Panc1 (cell line): ENCODE results near the gene ABCD3. TPM values are rescaled to one million over a fixed set of nuclear protein-coding genes. Genes with fewer than 3 reads are reported as not detected.

Experiments
- ATAC-seq: fragments of 200-7000 bp; cut with Tn5 transposase; 2 replicates; pipeline ENCODE4 v1.9.1; 2020; ENCODE audit warnings: mild to moderate bottlenecking, moderate library complexity
- BruUV-seq: library from RNA; stranded (reverse); fragments of 400-500 nt; replicated peaks from 2 replicates; lab custom pipeline; 2021; lab: Mats Ljungman, UMichigan
- CTCF ChIA-PET: fragments of 300-600 bp; sonication (Branson Sonifier 250); formaldehyde crosslinking; loops from one replicate; lab custom pipeline; 2022; ENCODE audit warnings: antibody characterized with exemption; lab: Charles Lee
- POLR2A ChIA-PET: fragments of 300-600 bp; sonication (Branson Sonifier 250); formaldehyde crosslinking; loops from one replicate; lab custom pipeline; 2022; ENCODE audit warnings: antibody characterized with exemption; lab: Charles Lee
- DNase-seq: peaks from one replicate; pipeline ENCODE4 v3.0.0-alpha.2; 2010; ENCODE audit warnings: low read depth, low spot score
- H3K27ac ChIP-seq: 2 replicates; pipeline ENCODE4 v1.5.1; 2011; ENCODE audit warnings: mild to moderate bottlenecking, low read length, inconsistent platforms
- H3K27me3 ChIP-seq: fragments of 200-500 bp; sonication (Bioruptor generic); 2 replicates; pipeline ENCODE4 v1.6.0; 2014; ENCODE audit warnings: low read length, inconsistent platforms; ENCODE audit not compliant: control insufficient read depth, insufficient read depth
- H3K36me3 ChIP-seq: fragments of 200-500 bp; sonication (Bioruptor generic); 2 replicates; pipeline ENCODE4 v1.5.1; 2014; ENCODE audit warnings: inconsistent platforms, mild to moderate bottlenecking, low read length, moderate library complexity; ENCODE audit not compliant: control insufficient read depth, insufficient read depth
- H3K4me1 ChIP-seq: 2 replicates; pipeline ENCODE4 v1.5.1; 2011; ENCODE audit warnings: inconsistent platforms, mild to moderate bottlenecking, low read length, moderate library complexity; ENCODE audit not compliant: control insufficient read depth, insufficient read depth
- H3K4me3 ChIP-seq, 2 experiments: 2 replicates each; pipeline ENCODE4 v1.5.1; 2011 to 2012; ENCODE audit warnings: low read depth in 2 of 2, low read length in 2 of 2, mild to moderate bottlenecking in 2 of 2, inconsistent platforms in 1 of 2, moderate library complexity in 1 of 2
- H3K9me3 ChIP-seq: fragments of 200-500 bp; sonication (Bioruptor generic); 2 replicates; pipeline ENCODE4 v1.5.1; 2014; ENCODE audit warnings: low read depth, mild to moderate bottlenecking, inconsistent platforms, low read length, moderate library complexity; ENCODE audit not compliant: control insufficient read depth, insufficient read depth
- CTCF ChIP-seq: fragments of 450-650 bp; IDR thresholded peaks from 2 replicates; pipeline ENCODE4 v1.5.1; 2017; ENCODE audit warnings: mild to moderate bottlenecking
- POLR2AphosphoS5 ChIP-seq: IDR thresholded peaks from 2 replicates; pipeline ENCODE4 v1.6.1; 2012; ENCODE audit warnings: mild to moderate bottlenecking, low read depth, low read length, moderate library complexity
- REST ChIP-seq, 2 experiments: IDR thresholded peaks; 2 replicates each; pipeline ENCODE4 v1.6.1; 2011 to 2012; ENCODE audit warnings: low read depth in 2 of 2, control low read depth in 1 of 2, low read length in 1 of 2, mild to moderate bottlenecking in 1 of 2, moderate library complexity in 1 of 2; ENCODE audit not compliant: insufficient read depth in 1 of 2
- SIN3A ChIP-seq: IDR thresholded peaks from 2 replicates; pipeline ENCODE4 v1.6.1; 2012; ENCODE audit warnings: low read depth, mild to moderate bottlenecking, low read length, moderate library complexity, borderline replicate concordance; ENCODE audit not compliant: insufficient read depth
- TCF7L2 ChIP-seq: IDR thresholded peaks from 2 replicates; pipeline ENCODE4 v1.6.1; 2011; ENCODE audit warnings: mild to moderate bottlenecking, low read depth, low read length, inconsistent platforms
- in situ Hi-C: cut with HindIII; loops from 2 replicates; pipeline ENCODE4 v1.10.0; 2016; ENCODE audit warnings: low sequenced_read_pairs, low pct_unique_long_range_greater_than_20kb
- intact Hi-C: fragments of 100-400 bp; cut with micrococcal nuclease; formaldehyde crosslinking; loops from one replicate; pipeline ENCODE4 v1.10.0; 2022; ENCODE audit not compliant: unreplicated experiment
- total RNA-seq: library from RNA; stranded (reverse); gene quantifications from one replicate; pipeline ENCODE4 v1.2.1, GENCODE V29; 2021; ENCODE audit not compliant: unreplicated experiment

ABCD3 gene
- total RNA-seq, 1 experiment from 2014 or later = 40.5 TPM

GRCh38 chr1:94535095-94535494 is 116.9 kb downstream of the ABCD3 start:
- no peak overlapping the region for H3K4me3 ChIP-seq
- H3K4me1 ChIP-seq = no peaks in the 10 kb centered on the region; the same call in 1 of the 2 replicates
- no TSS peak for BruUV-seq
- H3K36me3 ChIP-seq = no peaks in the 10 kb centered on the region
- no peaks in the 10 kb centered on the region for H3K9me3 ChIP-seq
- ATAC-seq (no peak), DNase-seq (no peak)
- intact Hi-C loops = no loop called here
- no peaks in the 10 kb centered on the region for H3K27me3 ChIP-seq
- POLR2A ChIA-PET = no interaction called here
- H3K27ac ChIP-seq = no peak overlapping the region
- TF ChIP-seq TCF7L2 (no peak), CTCF (no peak), SIN3A (no peak), REST (IDR thresholded peaks at IDR 0.05; ENCODE audit: insufficient read depth in 1 of 2, low read depth in 2 of 2, low read length in 1 of 2) (no peak), POLR2AphosphoS5 (no peak)
- in situ Hi-C loops = no loop called here
- CTCF ChIA-PET = no interaction called here

- TF ChIP-seq SIN3A (no peak), TCF7L2 (no peak)
- H3K27ac ChIP-seq = no peak overlapping the region
- in situ Hi-C loops = no loop called here
- no peaks in the 10 kb centered on the region for H3K36me3 ChIP-seq
- no peak for DNase-seq
- no TSS peak for BruUV-seq
- ChIA-PET POLR2A (no interaction called here), CTCF (no interaction called here)
- no peaks in the 10 kb centered on the region for H3K9me3 ChIP-seq
- no peak for ATAC-seq
- no peak overlapping the region for H3K4me3 ChIP-seq
- H3K4me1 ChIP-seq = no peaks in the 10 kb centered on the region; the same call in 1 of the 2 replicates
- intact Hi-C loops = no loop called here
- H3K27me3 ChIP-seq = 0 out of 2 replicates have a peak, but pooled peaks cover 2% of the 10 kb centered on the region
These were observed 117.7 kb downstream of the ABCD3 start for GRCh38 chr1:94535879-94536278.

GRCh38 chr1:94537254-94537653 is 119.1 kb downstream of the ABCD3 start:
- in situ Hi-C loops (no loop called here), intact Hi-C loops (no loop called here)
- H3K27ac ChIP-seq = no peak overlapping the region
- H3K4me1 ChIP-seq = no peaks in the 10 kb centered on the region; the same call in 1 of the 2 replicates
- ChIA-PET CTCF (no interaction called here), POLR2A (no interaction called here)
- no peaks in the 10 kb centered on the region; the same call in 1 of the 2 replicates for H3K36me3 ChIP-seq
- H3K27me3 ChIP-seq = 0 out of 2 replicates have a peak, but pooled peaks cover 2% of the 10 kb centered on the region
- H3K9me3 ChIP-seq = no peaks in the 10 kb centered on the region
- DNase-seq = no peak
- ATAC-seq = no peak
- H3K4me3 ChIP-seq = no peak overlapping the region
- TF ChIP-seq SIN3A = no peak
- TF ChIP-seq POLR2AphosphoS5 = no peak
- no peak for TF ChIP-seq TCF7L2
- no peak for TF ChIP-seq REST (IDR thresholded peaks at IDR 0.05; ENCODE audit: insufficient read depth in 1 of 2, low read depth in 2 of 2, low read length in 1 of 2)
- TF ChIP-seq CTCF = no peak
- no TSS peak for BruUV-seq
